Hepatocyte (in vitro differentiated cells): ENCODE data around the gene FGR.

Experiments
- EZH2 ChIP-seq: fragments of 200-600 bp; sonication (generic); IDR thresholded peaks from 2 replicates; pipeline ENCODE4 v1.6.1; 2016; ENCODE audit warnings: antibody characterized with exemption, mild to moderate bottlenecking, borderline replicate concordance
- TF ChIP-seq, protein P1 (sequence below): fragments of 200-600 bp; sonication (generic); IDR thresholded peaks from 2 replicates; pipeline ENCODE4 v1.5.1; 2016; ENCODE audit warnings: antibody characterized with exemption, mild to moderate bottlenecking; ENCODE audit not compliant: poor library complexity

DNA sequence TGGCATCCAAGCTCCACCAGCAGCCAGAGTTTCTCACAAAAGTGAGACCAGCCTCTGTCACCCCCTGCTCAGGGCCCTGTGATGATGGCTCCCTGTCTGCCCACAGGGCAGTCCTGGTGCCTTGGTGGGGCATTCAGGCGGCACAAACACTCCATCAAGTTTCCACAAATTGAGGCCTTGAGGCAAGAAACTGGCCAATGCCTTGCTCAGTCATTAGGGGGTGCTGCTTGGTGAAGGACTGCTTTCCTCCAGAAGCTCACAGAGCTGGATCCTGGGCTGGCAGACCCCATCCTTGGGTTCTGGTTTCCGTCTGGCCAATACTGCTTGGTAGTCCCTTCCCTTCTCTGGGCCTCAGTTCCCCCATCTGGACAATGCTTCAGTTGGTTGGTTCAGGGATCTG, 18.5 kb downstream of the FGR start:
- TF ChIP-seq, protein P1, sequence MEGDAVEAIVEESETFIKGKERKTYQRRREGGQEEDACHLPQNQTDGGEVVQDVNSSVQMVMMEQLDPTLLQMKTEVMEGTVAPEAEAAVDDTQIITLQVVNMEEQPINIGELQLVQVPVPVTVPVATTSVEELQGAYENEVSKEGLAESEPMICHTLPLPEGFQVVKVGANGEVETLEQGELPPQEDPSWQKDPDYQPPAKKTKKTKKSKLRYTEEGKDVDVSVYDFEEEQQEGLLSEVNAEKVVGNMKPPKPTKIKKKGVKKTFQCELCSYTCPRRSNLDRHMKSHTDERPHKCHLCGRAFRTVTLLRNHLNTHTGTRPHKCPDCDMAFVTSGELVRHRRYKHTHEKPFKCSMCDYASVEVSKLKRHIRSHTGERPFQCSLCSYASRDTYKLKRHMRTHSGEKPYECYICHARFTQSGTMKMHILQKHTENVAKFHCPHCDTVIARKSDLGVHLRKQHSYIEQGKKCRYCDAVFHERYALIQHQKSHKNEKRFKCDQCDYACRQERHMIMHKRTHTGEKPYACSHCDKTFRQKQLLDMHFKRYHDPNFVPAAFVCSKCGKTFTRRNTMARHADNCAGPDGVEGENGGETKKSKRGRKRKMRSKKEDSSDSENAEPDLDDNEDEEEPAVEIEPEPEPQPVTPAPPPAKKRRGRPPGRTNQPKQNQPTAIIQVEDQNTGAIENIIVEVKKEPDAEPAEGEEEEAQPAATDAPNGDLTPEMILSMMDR: no peak
- TF ChIP-seq EZH2: no peak
